TTC549 (cell line): ENCODE measurements around the gene SLC35B1.
"Not testable (repeated sequence)": the region's sequence is repeated elsewhere in the genome, so short reads cannot be mapped to it uniquely, and the experiment has no call there.

Source experiments
- FAIRE-seq: peaks from 2 replicates; lab custom pipeline; 2012; peaks lifted over from hg19 to GRCh38; lab: Jason Lieb, UNC

Gene SLC35B1

GRCh38 chr17:49699966-49700575 lies 7.7 kb downstream of the SLC35B1 start:
- no peak for FAIRE-seq

GRCh38 chr17:49698005-49698404 lies 9.8 kb downstream of the SLC35B1 start:
- no peak for FAIRE-seq

GRCh38 chr17:49696233-49696761 lies 11.5 kb downstream of the SLC35B1 start:
- no peak for FAIRE-seq

- FAIRE-seq: no peak
Observed at GRCh38 chr17:49695698-49696232, 12.0 kb downstream of the SLC35B1 start.

GRCh38 chr17:49694847-49695697 lies 12.7 kb downstream of the SLC35B1 start:
- no peak for FAIRE-seq

- no peak for FAIRE-seq
Observed at GRCh38 chr17:49692751-49693150, 15.0 kb downstream of the SLC35B1 start.

GRCh38 chr17:49691677-49692191 lies 16.0 kb downstream of the SLC35B1 start:
- FAIRE-seq: no peak

- no peak for FAIRE-seq
Observed at GRCh38 chr17:49691086-49691676, 16.6 kb downstream of the SLC35B1 start.

GRCh38 chr17:49690256-49690655 lies 17.5 kb downstream of the SLC35B1 start:
- FAIRE-seq: no peak

GRCh38 chr17:49688848-49689247 lies 18.9 kb downstream of the SLC35B1 start:
- no peak for FAIRE-seq

GRCh38 chr17:49687878-49688491 lies 19.8 kb downstream of the SLC35B1 start:
- no peak for FAIRE-seq

- FAIRE-seq: no peak
Observed at GRCh38 chr17:49681106-49681979, 26.4 kb downstream of the SLC35B1 start.

GRCh38 chr17:49680314-49680713 lies 27.4 kb downstream of the SLC35B1 start:
- FAIRE-seq: no peak

- peak; percentile 87 for FAIRE-seq
Observed at GRCh38 chr17:49677933-49678847, 29.6 kb downstream of the SLC35B1 start, which contains the start of gene SPOP. Gene SPOP, minus strand, starts transcription at chr17:49678097. Its CDS starts 55,287 bp downstream, at chr17:49622810.

- no peak for FAIRE-seq
Observed at GRCh38 chr17:49677134-49677932, 30.4 kb downstream of the SLC35B1 start.

GRCh38 chr17:49676276-49676868 lies 31.4 kb downstream of the SLC35B1 start:
- FAIRE-seq: no peak

GRCh38 chr17:49674507-49674906 lies 33.3 kb downstream of the SLC35B1 start:
- FAIRE-seq: no peak

- not testable (repeated sequence) for FAIRE-seq
Observed at GRCh38 chr17:49673679-49674078, 34.1 kb downstream of the SLC35B1 start.

- no peak for FAIRE-seq
Observed at GRCh38 chr17:49670641-49671040, 37.1 kb downstream of the SLC35B1 start.
